Measurements from ENCODE around the gene ACADVL.

GRCh38 chr17:7191571-7192270, 28.0 kb upstream of the ACADVL start:
- TF ChIP-seq POLR2A (IDR thresholded peaks at IDR 0.05) (no peak), CTCF (IDR thresholded peaks at IDR 0.05) (no peak)

All from right lobe of liver (tissue), 4 donors.